Measurements from ENCODE around the gene KLF7.

Gene KLF7

DNA sequence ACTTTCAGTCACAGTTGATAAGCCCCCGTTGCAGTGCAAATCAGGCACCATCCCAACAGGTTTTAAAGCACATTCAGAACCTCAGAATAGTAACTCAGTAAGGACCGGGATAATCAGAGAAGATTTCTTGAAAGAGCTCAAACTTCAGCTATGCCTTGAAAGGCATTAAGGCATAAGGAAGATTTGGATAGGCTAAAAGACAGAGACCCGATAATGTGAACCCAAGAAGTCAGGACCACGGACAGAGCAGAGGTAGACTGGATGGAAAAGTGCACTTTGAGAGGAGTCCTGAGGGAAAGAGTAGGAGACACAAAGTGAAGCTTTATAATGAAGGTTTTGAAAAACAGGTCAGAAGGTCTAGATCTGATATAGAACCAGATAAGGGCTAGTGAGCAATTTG, 36.9 kb upstream of the KLF7 start:
- ChIA-PET CTCF (interaction anchor here (0.8 to 1.0 kb wide), 3 partner anchors 17 to 38 kb away, joined by 3 to 4 read pairs (median 3); no protein-coding TSS in a partner anchor), POLR2A (no interaction called here)
- WGBS (ENCODE audit: insufficient coverage): 48% methylated on average over 4 of the region's 4 CpGs
- Histone ChIP-seq H3K9me3 (ENCODE audit: control extremely low read depth in 1 of 5, control insufficient read depth in 4 of 5, insufficient read depth in 2 of 5, low read depth in 1 of 5, low read length in 4 of 5) (no peaks in the 10 kb centered on the region), H3K36me3 (ENCODE audit: control insufficient read depth in 4 of 4, insufficient read depth in 4 of 4, low read length in 3 of 4) (no peaks in the 10 kb centered on the region), H3K27me3 (replicated peaks in 2 of 5; ENCODE audit: control insufficient read depth in 4 of 5, insufficient read depth in 5 of 5, low read length in 4 of 5) (no peaks in the 10 kb centered on the region), H3K4me1 (ENCODE audit: control extremely low read depth in 1 of 4, control insufficient read depth in 4 of 4, insufficient read depth in 4 of 4, low read length in 3 of 4) (no peaks in the 10 kb centered on the region), H3K27ac (ENCODE audit: insufficient read depth in 1 of 2, low read depth in 1 of 2, low read length in 2 of 2, poor library complexity in 1 of 2, severe bottlenecking in 2 of 2) (no peak overlapping the region), H3K4me3 (ENCODE audit: control insufficient read depth in 1 of 7, extremely low read depth in 1 of 7, insufficient read depth in 4 of 7, low read depth in 2 of 7, low read length in 6 of 7) (no peak overlapping the region)
- DNase-seq: peak; percentile 13 to 45 (median 33)

DNA sequence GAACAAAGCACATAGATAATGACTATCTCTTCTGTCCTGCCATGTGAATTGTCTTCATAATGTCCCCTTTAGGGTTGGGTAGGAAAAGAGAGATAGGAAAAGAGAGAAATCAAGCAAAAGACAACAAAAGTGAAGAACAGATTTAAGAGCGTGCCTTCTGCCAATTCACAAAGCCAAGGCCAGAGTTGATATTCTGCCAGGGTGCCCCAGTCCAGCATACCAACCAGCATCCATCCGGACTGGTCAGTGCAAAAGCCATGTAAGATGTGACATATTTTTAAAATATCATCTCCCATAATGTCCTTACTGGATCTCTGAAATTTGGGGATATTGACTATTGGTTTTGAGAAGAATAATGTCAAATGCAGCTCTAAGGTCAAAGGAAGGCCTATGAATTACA, 35.7 kb upstream of the KLF7 start:
- CTCF ChIA-PET: no interaction called here
- no peak overlapping the region for H3K27ac ChIP-seq (ENCODE audit: insufficient read depth in 1 of 2, low read depth in 1 of 2, low read length in 2 of 2, poor library complexity in 1 of 2, severe bottlenecking in 2 of 2)
- H3K27me3 ChIP-seq (replicated peaks in 2 of 5; ENCODE audit: control insufficient read depth in 4 of 5, insufficient read depth in 5 of 5, low read length in 4 of 5): no peaks in the 10 kb centered on the region
- no CpG with 5 or more reads among the region's 2 CpGs for WGBS (ENCODE audit: insufficient coverage)
- H3K4me1 ChIP-seq (ENCODE audit: control extremely low read depth in 1 of 4, control insufficient read depth in 4 of 4, insufficient read depth in 4 of 4, low read length in 3 of 4): no peaks in the 10 kb centered on the region
- no peaks in the 10 kb centered on the region for H3K36me3 ChIP-seq (ENCODE audit: control insufficient read depth in 4 of 4, insufficient read depth in 4 of 4, low read length in 3 of 4)
- POLR2A ChIA-PET: no interaction called here
- no peak for DNase-seq
- no peak overlapping the region for H3K4me3 ChIP-seq (ENCODE audit: control insufficient read depth in 1 of 7, extremely low read depth in 1 of 7, insufficient read depth in 4 of 7, low read depth in 2 of 7, low read length in 6 of 7)
- H3K9me3 ChIP-seq (ENCODE audit: control extremely low read depth in 1 of 5, control insufficient read depth in 4 of 5, insufficient read depth in 2 of 5, low read depth in 1 of 5, low read length in 4 of 5): no peaks in the 10 kb centered on the region

DNA sequence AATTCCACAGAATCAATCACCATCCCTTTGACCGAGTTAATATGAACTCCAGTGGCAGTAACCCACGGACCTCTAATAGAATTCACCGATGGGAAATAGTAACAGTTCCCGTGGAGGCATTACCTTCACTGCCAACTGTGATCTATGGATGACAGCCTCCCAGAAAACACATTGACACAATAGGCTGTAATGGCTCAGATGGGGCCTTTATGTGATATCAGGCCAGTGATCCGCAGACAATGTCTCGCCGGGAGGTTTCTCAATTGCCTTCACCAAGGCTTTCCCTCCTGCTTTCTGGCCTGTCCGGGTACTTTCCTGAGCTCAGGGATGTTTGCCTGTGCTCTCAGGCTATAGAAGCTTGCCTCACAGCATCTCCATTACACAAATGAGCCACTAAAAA, 34.4 kb upstream of the KLF7 start:
- 95% methylated on average over 6 of the region's 8 CpGs for WGBS (ENCODE audit: insufficient coverage)
- CTCF ChIA-PET: no interaction called here

DNA sequence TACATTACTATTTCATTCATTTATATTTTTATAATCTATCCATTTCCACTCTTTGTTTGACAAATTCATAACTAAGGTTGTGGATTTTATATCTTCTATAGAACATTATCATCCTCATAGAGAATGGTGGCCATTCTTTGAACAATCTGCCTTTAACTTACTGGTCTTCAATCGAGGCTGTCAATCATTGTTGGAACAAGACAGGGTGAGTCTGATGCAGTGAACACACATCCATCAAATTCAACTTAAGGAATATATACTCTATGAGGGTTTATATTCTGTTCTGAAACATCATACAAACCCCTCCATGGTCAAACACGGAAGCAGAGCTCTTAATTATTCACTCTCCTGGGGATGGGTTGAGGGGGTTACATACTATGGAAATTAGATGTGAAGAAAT, 28.3 kb upstream of the KLF7 start:
- ChIA-PET CTCF (no interaction called here), POLR2A (no interaction called here)
- Histone ChIP-seq H3K36me3 (ENCODE audit: control insufficient read depth in 4 of 4, insufficient read depth in 4 of 4, low read length in 3 of 4) (no peaks in the 10 kb centered on the region), H3K4me3 (ENCODE audit: control insufficient read depth in 1 of 7, extremely low read depth in 1 of 7, insufficient read depth in 4 of 7, low read depth in 2 of 7, low read length in 6 of 7) (no peak overlapping the region), H3K27ac (ENCODE audit: insufficient read depth in 1 of 2, low read depth in 1 of 2, low read length in 2 of 2, poor library complexity in 1 of 2, severe bottlenecking in 2 of 2) (no peak overlapping the region), H3K27me3 (replicated peaks in 2 of 5; ENCODE audit: control insufficient read depth in 4 of 5, insufficient read depth in 5 of 5, low read length in 4 of 5) (no peaks in the 10 kb centered on the region), H3K9me3 (ENCODE audit: control extremely low read depth in 1 of 5, control insufficient read depth in 4 of 5, insufficient read depth in 2 of 5, low read depth in 1 of 5, low read length in 4 of 5) (no peaks in the 10 kb centered on the region), H3K4me1 (ENCODE audit: control extremely low read depth in 1 of 4, control insufficient read depth in 4 of 4, insufficient read depth in 4 of 4, low read length in 3 of 4) (no peaks in the 10 kb centered on the region)
- no peak for DNase-seq
- no CpG with 5 or more reads among the region's 2 CpGs for WGBS (ENCODE audit: insufficient coverage)

More for the DNA sequence above, 34.4 kb upstream of the KLF7 start:
- Histone ChIP-seq H3K4me1 (ENCODE audit: control extremely low read depth in 1 of 4, control insufficient read depth in 4 of 4, insufficient read depth in 4 of 4, low read length in 3 of 4) (no peaks in the 10 kb centered on the region), H3K27ac (ENCODE audit: insufficient read depth in 1 of 2, low read depth in 1 of 2, low read length in 2 of 2, poor library complexity in 1 of 2, severe bottlenecking in 2 of 2) (no peak overlapping the region), H3K36me3 (ENCODE audit: control insufficient read depth in 4 of 4, insufficient read depth in 4 of 4, low read length in 3 of 4) (no peaks in the 10 kb centered on the region), H3K27me3 (replicated peaks in 2 of 5; ENCODE audit: control insufficient read depth in 4 of 5, insufficient read depth in 5 of 5, low read length in 4 of 5) (no peaks in the 10 kb centered on the region), H3K9me3 (ENCODE audit: control extremely low read depth in 1 of 5, control insufficient read depth in 4 of 5, insufficient read depth in 2 of 5, low read depth in 1 of 5, low read length in 4 of 5) (no peaks in the 10 kb centered on the region), H3K4me3 (ENCODE audit: control insufficient read depth in 1 of 7, extremely low read depth in 1 of 7, insufficient read depth in 4 of 7, low read depth in 2 of 7, low read length in 6 of 7) (no peak overlapping the region)
- no peak for DNase-seq
- POLR2A ChIA-PET: no interaction called here

DNA sequence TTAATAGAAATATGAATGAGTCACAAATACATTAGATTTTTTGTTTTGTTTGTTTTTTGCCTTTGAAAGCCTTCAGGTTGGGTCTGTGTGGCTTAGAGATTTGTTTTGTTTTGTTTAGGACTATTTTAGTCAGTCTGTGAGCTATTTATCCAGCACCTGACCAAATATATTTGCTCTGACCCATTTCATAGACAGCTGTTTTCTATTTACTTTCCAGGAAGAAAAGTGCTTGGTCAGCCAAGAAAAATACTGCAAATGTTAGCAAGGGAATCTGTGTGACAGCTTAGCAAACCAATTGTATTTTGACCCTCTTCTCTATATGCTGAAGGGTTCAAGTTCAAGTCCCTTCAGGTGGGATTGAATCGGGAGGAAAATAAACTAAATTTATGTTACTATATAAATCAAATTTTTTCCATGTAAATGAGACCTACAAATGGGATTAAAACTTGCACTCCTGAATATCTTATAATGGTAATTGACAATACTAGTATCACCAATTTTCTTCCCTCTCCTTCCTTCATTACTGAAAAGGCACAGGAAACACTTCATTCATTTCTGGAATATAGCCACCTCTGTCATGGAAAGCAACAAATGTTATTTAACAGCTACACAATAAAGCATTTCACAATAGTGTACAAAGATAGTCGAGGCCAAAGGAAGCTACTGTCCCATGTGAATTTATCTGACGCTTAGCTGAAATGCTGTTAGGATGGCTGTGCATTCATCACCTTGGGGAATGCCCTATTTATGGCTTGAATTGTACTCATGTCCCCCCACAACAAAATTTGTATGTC, 23.1 kb upstream of the KLF7 start:
- no peaks in the 10 kb centered on the region for H3K36me3 ChIP-seq (ENCODE audit: control insufficient read depth in 4 of 4, insufficient read depth in 4 of 4, low read length in 3 of 4)
- ChIA-PET CTCF (interaction anchor here (1.4 kb wide), 1 partner anchor 10 kb away, joined by 4 read pairs; no protein-coding TSS in a partner anchor), POLR2A (no interaction called here)
- no peak for DNase-seq
- H3K9me3 ChIP-seq (ENCODE audit: control extremely low read depth in 1 of 5, control insufficient read depth in 4 of 5, insufficient read depth in 2 of 5, low read depth in 1 of 5, low read length in 4 of 5): peaks cover 0 to 9% (median 2%) of the 10 kb centered on the region in 5 experiments
- no peaks in the 10 kb centered on the region for H3K27me3 ChIP-seq (replicated peaks in 2 of 5; ENCODE audit: control insufficient read depth in 4 of 5, insufficient read depth in 5 of 5, low read length in 4 of 5)
- H3K4me1 ChIP-seq (ENCODE audit: control extremely low read depth in 1 of 4, control insufficient read depth in 4 of 4, insufficient read depth in 4 of 4, low read length in 3 of 4): no peaks in the 10 kb centered on the region
- H3K27ac ChIP-seq (ENCODE audit: insufficient read depth in 1 of 2, low read depth in 1 of 2, low read length in 2 of 2, poor library complexity in 1 of 2, severe bottlenecking in 2 of 2): no peak overlapping the region
- 86% methylated on average over 2 of the region's 3 CpGs for WGBS (ENCODE audit: insufficient coverage)
- no peak overlapping the region for H3K4me3 ChIP-seq (ENCODE audit: control insufficient read depth in 1 of 7, extremely low read depth in 1 of 7, insufficient read depth in 4 of 7, low read depth in 2 of 7, low read length in 6 of 7)

DNA sequence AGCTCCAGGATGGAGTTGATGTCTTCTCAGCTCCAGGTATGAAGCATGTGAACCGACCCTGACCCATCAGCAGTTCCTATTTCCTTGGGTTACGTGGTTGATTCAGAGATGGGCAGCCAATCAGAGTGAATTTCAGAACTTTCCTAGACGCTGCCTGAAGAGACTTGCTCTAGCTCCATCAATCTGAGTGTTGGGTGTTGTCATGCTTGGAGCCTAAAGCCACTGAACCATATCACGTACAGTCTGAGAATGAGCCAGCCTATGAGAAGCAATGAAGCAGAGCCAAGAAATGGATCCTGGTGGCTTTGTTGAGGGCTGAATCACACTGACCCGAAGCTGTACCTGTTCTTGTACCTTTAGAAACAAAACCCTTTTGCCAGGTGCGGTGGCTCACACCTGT, 19.6 kb upstream of the KLF7 start:
- H3K4me1 ChIP-seq (ENCODE audit: control extremely low read depth in 1 of 4, control insufficient read depth in 4 of 4, insufficient read depth in 4 of 4, low read length in 3 of 4): no peaks in the 10 kb centered on the region
- no peak for DNase-seq
- H3K27me3 ChIP-seq (replicated peaks in 2 of 5; ENCODE audit: control insufficient read depth in 4 of 5, insufficient read depth in 5 of 5, low read length in 4 of 5): no peaks in the 10 kb centered on the region
- H3K27ac ChIP-seq (ENCODE audit: insufficient read depth in 1 of 2, low read depth in 1 of 2, low read length in 2 of 2, poor library complexity in 1 of 2, severe bottlenecking in 2 of 2): no peak overlapping the region
- H3K4me3 ChIP-seq (ENCODE audit: control insufficient read depth in 1 of 7, extremely low read depth in 1 of 7, insufficient read depth in 4 of 7, low read depth in 2 of 7, low read length in 6 of 7): no peak overlapping the region
- H3K36me3 ChIP-seq (ENCODE audit: control insufficient read depth in 4 of 4, insufficient read depth in 4 of 4, low read length in 3 of 4): no peaks in the 10 kb centered on the region
- WGBS (ENCODE audit: insufficient coverage): 75% methylated on average over 4 of the region's 6 CpGs
- ChIA-PET POLR2A (no interaction called here), CTCF (no interaction called here)
- peaks cover 0 to 9% (median 2%) of the 10 kb centered on the region in 5 experiments for H3K9me3 ChIP-seq (ENCODE audit: control extremely low read depth in 1 of 5, control insufficient read depth in 4 of 5, insufficient read depth in 2 of 5, low read depth in 1 of 5, low read length in 4 of 5)

DNA sequence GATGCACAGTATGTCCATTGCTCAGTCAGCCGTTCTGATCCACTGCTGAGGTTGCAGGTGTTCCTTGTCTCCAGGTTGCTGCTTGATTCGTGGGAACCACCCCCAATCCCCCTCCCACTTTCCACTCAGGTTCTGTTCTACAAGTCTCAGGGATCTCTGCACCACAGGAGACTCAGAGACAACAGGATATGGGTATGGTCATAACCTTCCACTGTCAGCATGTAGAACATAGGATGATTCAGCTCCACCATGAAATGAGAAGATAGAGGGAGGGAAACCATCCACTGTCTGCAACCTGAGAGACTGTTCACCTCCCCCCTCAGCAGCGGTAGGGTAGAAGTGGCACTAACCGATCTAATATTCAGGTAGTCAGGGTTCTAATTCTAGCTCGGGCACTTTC, 19.0 kb upstream of the KLF7 start:
- Histone ChIP-seq H3K4me3 (ENCODE audit: control insufficient read depth in 1 of 7, extremely low read depth in 1 of 7, insufficient read depth in 4 of 7, low read depth in 2 of 7, low read length in 6 of 7) (no peak overlapping the region), H3K27ac (ENCODE audit: insufficient read depth in 1 of 2, low read depth in 1 of 2, low read length in 2 of 2, poor library complexity in 1 of 2, severe bottlenecking in 2 of 2) (no peak overlapping the region), H3K9me3 (ENCODE audit: control extremely low read depth in 1 of 5, control insufficient read depth in 4 of 5, insufficient read depth in 2 of 5, low read depth in 1 of 5, low read length in 4 of 5) (peaks cover 0 to 9% (median 2%) of the 10 kb centered on the region in 5 experiments), H3K27me3 (replicated peaks in 2 of 5; ENCODE audit: control insufficient read depth in 4 of 5, insufficient read depth in 5 of 5, low read length in 4 of 5) (no peaks in the 10 kb centered on the region), H3K36me3 (ENCODE audit: control insufficient read depth in 4 of 4, insufficient read depth in 4 of 4, low read length in 3 of 4) (no peaks in the 10 kb centered on the region), H3K4me1 (ENCODE audit: control extremely low read depth in 1 of 4, control insufficient read depth in 4 of 4, insufficient read depth in 4 of 4, low read length in 3 of 4) (no peaks in the 10 kb centered on the region)
- POLR2A ChIA-PET: no interaction called here
- 76% methylated on average over 5 of the region's 5 CpGs for WGBS (ENCODE audit: insufficient coverage)
- no peak for DNase-seq
- CTCF ChIA-PET: no interaction called here

All from common myeloid progenitor, CD34-positive (primary cell).